Adrenal gland (tissue), 5 donors: ENCODE measurements around the gene ALOX5.

Experiments used
- POLR2A ChIP-seq, 2 donors: fragments of 450-650 bp; IDR thresholded peaks; one replicate each; pipeline ENCODE4 v1.6.1; 2017; ENCODE audit warnings: antibody characterized with exemption in 2 of 2, mild to moderate bottlenecking in 2 of 2, moderate library complexity in 1 of 2
- TF ChIP-seq, protein P1 (sequence below), 6 experiments: fragments of 450-650 bp in 4 of 6; fragments of 200-600 bp in 2 of 6; sonication (generic) in 1 of 6; IDR thresholded peaks; 1 replicate in 5 of 6; 2 replicates in 1 of 6; pipeline versions ENCODE4 v1.5.1 to v1.8.0; 2016 to 2021; ENCODE audit warnings: antibody characterized with exemption in 6 of 6, mild to moderate bottlenecking in 2 of 6, moderate library complexity in 1 of 6
- donor health status: DM: no; HTN: no; CAD: no.

DNA sequence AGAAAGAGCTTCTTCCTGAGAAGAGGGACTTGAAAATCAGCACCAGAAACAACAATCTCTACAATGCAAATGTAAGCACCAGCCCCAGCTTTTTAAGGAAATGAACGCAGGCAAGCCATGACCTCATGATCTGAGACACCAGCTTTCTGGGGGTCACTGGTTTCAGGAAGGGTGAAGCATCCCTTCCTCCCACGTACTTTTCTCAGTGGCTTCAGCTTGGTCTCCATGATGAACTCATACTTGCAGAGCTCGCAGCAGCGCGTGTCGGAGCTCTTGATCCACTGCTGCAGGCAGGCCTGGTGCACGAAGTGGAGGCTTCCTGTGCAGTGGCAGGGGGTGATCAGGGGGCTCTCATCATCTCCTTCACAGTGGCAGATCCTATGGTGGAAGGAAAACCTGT is 87.0 kb downstream of the ALOX5 start:
- TF ChIP-seq, protein P1, sequence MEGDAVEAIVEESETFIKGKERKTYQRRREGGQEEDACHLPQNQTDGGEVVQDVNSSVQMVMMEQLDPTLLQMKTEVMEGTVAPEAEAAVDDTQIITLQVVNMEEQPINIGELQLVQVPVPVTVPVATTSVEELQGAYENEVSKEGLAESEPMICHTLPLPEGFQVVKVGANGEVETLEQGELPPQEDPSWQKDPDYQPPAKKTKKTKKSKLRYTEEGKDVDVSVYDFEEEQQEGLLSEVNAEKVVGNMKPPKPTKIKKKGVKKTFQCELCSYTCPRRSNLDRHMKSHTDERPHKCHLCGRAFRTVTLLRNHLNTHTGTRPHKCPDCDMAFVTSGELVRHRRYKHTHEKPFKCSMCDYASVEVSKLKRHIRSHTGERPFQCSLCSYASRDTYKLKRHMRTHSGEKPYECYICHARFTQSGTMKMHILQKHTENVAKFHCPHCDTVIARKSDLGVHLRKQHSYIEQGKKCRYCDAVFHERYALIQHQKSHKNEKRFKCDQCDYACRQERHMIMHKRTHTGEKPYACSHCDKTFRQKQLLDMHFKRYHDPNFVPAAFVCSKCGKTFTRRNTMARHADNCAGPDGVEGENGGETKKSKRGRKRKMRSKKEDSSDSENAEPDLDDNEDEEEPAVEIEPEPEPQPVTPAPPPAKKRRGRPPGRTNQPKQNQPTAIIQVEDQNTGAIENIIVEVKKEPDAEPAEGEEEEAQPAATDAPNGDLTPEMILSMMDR (IDR thresholded peaks at IDR 0.05), result no peak
- TF ChIP-seq POLR2A (IDR thresholded peaks at IDR 0.05), result no peak
